ENCODE data around the gene ARSJ.
A peak's percentile ranks its signal among the peaks of the same experiment; 100 is the strongest.

ARSJ gene

GRCh38 chr4:113971706-113972360 lies 7.6 kb downstream of the ARSJ start:
- no peaks in the 10 kb centered on the region for H3K79me2 ChIP-seq (ENCODE audit: control insufficient read depth, insufficient read depth, low read length, poor library complexity)
- no peaks in the 10 kb centered on the region for H3K36me3 ChIP-seq (ENCODE audit: control insufficient read depth in 1 of 2, insufficient read depth in 2 of 2, low read length in 2 of 2)
- H4K12ac ChIP-seq (ENCODE audit: low read depth, low read length) = no peak overlapping the region
- H2BK120ac ChIP-seq (ENCODE audit: insufficient read depth, low read length, poor library complexity) = no peak overlapping the region
- no peaks in the 10 kb centered on the region for H3K4me1 ChIP-seq (ENCODE audit: control insufficient read depth in 1 of 2, insufficient read depth in 2 of 2, low read length in 2 of 2)
- no peak overlapping the region for H3K4me3 ChIP-seq (ENCODE audit: low read depth, low read length)
- H4K91ac ChIP-seq (ENCODE audit: low read depth, low read length) = no peak overlapping the region
- no peak overlapping the region for H3K14ac ChIP-seq (ENCODE audit: low read length)
- H3K9ac ChIP-seq (ENCODE audit: low read length) = no peak overlapping the region
- H2AFZ ChIP-seq (ENCODE audit: insufficient read depth, low read length, poor library complexity) = no peak overlapping the region
- H3K18ac ChIP-seq (ENCODE audit: low read length) = no peak overlapping the region
- no peaks in the 10 kb centered on the region for H3K27me3 ChIP-seq (ENCODE audit: insufficient read depth, low read length)
- no peak for DNase-seq
- H4K8ac ChIP-seq (ENCODE audit: low read depth, low read length) = no peak overlapping the region
- no peak overlapping the region for H3K4ac ChIP-seq (ENCODE audit: low read depth, low read length)
- no peak overlapping the region for H2AK5ac ChIP-seq (ENCODE audit: low read length)
- no peak overlapping the region for H3K23ac ChIP-seq (ENCODE audit: low read length)
- no peaks in the 10 kb centered on the region for H3K9me3 ChIP-seq (ENCODE audit: insufficient read depth, low read depth, low read length)
- no peak overlapping the region for H3K4me2 ChIP-seq (ENCODE audit: low read length)
- no peak overlapping the region for H3K27ac ChIP-seq (ENCODE audit: low read depth, low read length)
- no peak overlapping the region for H2BK12ac ChIP-seq (ENCODE audit: low read length)
- WGBS (ENCODE audit: extremely low coverage, insufficient coverage, insufficient read length) = no CpG with 5 or more reads among the region's 2 CpGs
- H3K79me1 ChIP-seq (ENCODE audit: low read length) = no peaks in the 10 kb centered on the region
- H2BK5ac ChIP-seq (ENCODE audit: low read depth, low read length, poor library complexity) = no peak overlapping the region

- Histone ChIP-seq H3K4me3 (ENCODE audit: low read depth, low read length) (no peak overlapping the region), H3K79me2 (ENCODE audit: control insufficient read depth, insufficient read depth, low read length, poor library complexity) (no peaks in the 10 kb centered on the region), H3K27ac (ENCODE audit: low read depth, low read length) (no peak overlapping the region), H4K12ac (ENCODE audit: low read depth, low read length) (no peak overlapping the region), H3K27me3 (ENCODE audit: insufficient read depth, low read length) (no peaks in the 10 kb centered on the region), H3K23ac (ENCODE audit: low read length) (no peak overlapping the region), H2BK5ac (ENCODE audit: low read depth, low read length, poor library complexity) (no peak overlapping the region), H2AK5ac (ENCODE audit: low read length) (no peak overlapping the region), H3K4me2 (ENCODE audit: low read length) (no peak overlapping the region), H3K4ac (ENCODE audit: low read depth, low read length) (no peak overlapping the region), H3K36me3 (ENCODE audit: control insufficient read depth in 1 of 2, insufficient read depth in 2 of 2, low read length in 2 of 2) (no peaks in the 10 kb centered on the region), H2AFZ (ENCODE audit: insufficient read depth, low read length, poor library complexity) (no peak overlapping the region), H4K8ac (ENCODE audit: low read depth, low read length) (no peak overlapping the region), H3K4me1 (ENCODE audit: control insufficient read depth in 1 of 2, insufficient read depth in 2 of 2, low read length in 2 of 2) (no peaks in the 10 kb centered on the region), H4K91ac (ENCODE audit: low read depth, low read length) (no peak overlapping the region), H3K9ac (ENCODE audit: low read length) (no peak overlapping the region), H3K18ac (ENCODE audit: low read length) (no peak overlapping the region), H3K9me3 (ENCODE audit: insufficient read depth, low read depth, low read length) (no peaks in the 10 kb centered on the region), H2BK12ac (ENCODE audit: low read length) (no peak overlapping the region), H3K14ac (ENCODE audit: low read length) (no peak overlapping the region), H3K79me1 (ENCODE audit: low read length) (no peaks in the 10 kb centered on the region), H2BK120ac (ENCODE audit: insufficient read depth, low read length, poor library complexity) (no peak overlapping the region)
- DNase-seq = no peak
- WGBS (ENCODE audit: extremely low coverage, insufficient coverage, insufficient read length) = no CpG with 5 or more reads among the region's 1 CpG
Measured at GRCh38 chr4:113969709-113970334, 9.6 kb downstream of the ARSJ start.

- H2BK5ac ChIP-seq (ENCODE audit: low read depth, low read length, poor library complexity) = no peak overlapping the region
- H3K14ac ChIP-seq (ENCODE audit: low read length) = no peak overlapping the region
- H3K9ac ChIP-seq (ENCODE audit: low read length) = no peak overlapping the region
- H3K79me2 ChIP-seq (ENCODE audit: control insufficient read depth, insufficient read depth, low read length, poor library complexity) = no peaks in the 10 kb centered on the region
- no peak overlapping the region for H3K4me3 ChIP-seq (ENCODE audit: low read depth, low read length)
- H3K9me3 ChIP-seq (ENCODE audit: insufficient read depth, low read depth, low read length) = no peaks in the 10 kb centered on the region
- no CpG with 5 or more reads among the region's 2 CpGs for WGBS (ENCODE audit: extremely low coverage, insufficient coverage, insufficient read length)
- no peak overlapping the region for H3K18ac ChIP-seq (ENCODE audit: low read length)
- H3K4ac ChIP-seq (ENCODE audit: low read depth, low read length) = no peak overlapping the region
- H3K4me2 ChIP-seq (ENCODE audit: low read length) = no peak overlapping the region
- H4K12ac ChIP-seq (ENCODE audit: low read depth, low read length) = no peak overlapping the region
- DNase-seq = no peak
- no peaks in the 10 kb centered on the region for H3K79me1 ChIP-seq (ENCODE audit: low read length)
- H3K23ac ChIP-seq (ENCODE audit: low read length) = peak overlapping the region; percentile 81
- no peaks in the 10 kb centered on the region for H3K27me3 ChIP-seq (ENCODE audit: insufficient read depth, low read length)
- no peak overlapping the region for H2AK5ac ChIP-seq (ENCODE audit: low read length)
- no peak overlapping the region for H2BK120ac ChIP-seq (ENCODE audit: insufficient read depth, low read length, poor library complexity)
- no peak overlapping the region for H4K91ac ChIP-seq (ENCODE audit: low read depth, low read length)
- no peaks in the 10 kb centered on the region for H3K36me3 ChIP-seq (ENCODE audit: control insufficient read depth in 1 of 2, insufficient read depth in 2 of 2, low read length in 2 of 2)
- no peak overlapping the region for H2AFZ ChIP-seq (ENCODE audit: insufficient read depth, low read length, poor library complexity)
- no peak overlapping the region for H2BK12ac ChIP-seq (ENCODE audit: low read length)
- H4K8ac ChIP-seq (ENCODE audit: low read depth, low read length) = no peak overlapping the region
- H3K4me1 ChIP-seq (ENCODE audit: control insufficient read depth in 1 of 2, insufficient read depth in 2 of 2, low read length in 2 of 2) = no peaks in the 10 kb centered on the region
- H3K27ac ChIP-seq (ENCODE audit: low read depth, low read length) = no peak overlapping the region
Measured at GRCh38 chr4:113968473-113968872, 11.0 kb downstream of the ARSJ start.

GRCh38 chr4:113967687-113968086 lies 11.8 kb downstream of the ARSJ start:
- H2BK5ac ChIP-seq (ENCODE audit: low read depth, low read length, poor library complexity) = no peak overlapping the region
- no peak overlapping the region for H4K8ac ChIP-seq (ENCODE audit: low read depth, low read length)
- H2BK120ac ChIP-seq (ENCODE audit: insufficient read depth, low read length, poor library complexity) = no peak overlapping the region
- no peaks in the 10 kb centered on the region for H3K36me3 ChIP-seq (ENCODE audit: control insufficient read depth in 1 of 2, insufficient read depth in 2 of 2, low read length in 2 of 2)
- no peak overlapping the region for H3K4me2 ChIP-seq (ENCODE audit: low read length)
- H3K27me3 ChIP-seq (ENCODE audit: insufficient read depth, low read length) = no peaks in the 10 kb centered on the region
- H3K9me3 ChIP-seq (ENCODE audit: insufficient read depth, low read depth, low read length) = no peaks in the 10 kb centered on the region
- no peak overlapping the region for H3K14ac ChIP-seq (ENCODE audit: low read length)
- H3K4ac ChIP-seq (ENCODE audit: low read depth, low read length) = no peak overlapping the region
- DNase-seq = no peak
- no peak overlapping the region for H3K27ac ChIP-seq (ENCODE audit: low read depth, low read length)
- no peaks in the 10 kb centered on the region for H3K79me2 ChIP-seq (ENCODE audit: control insufficient read depth, insufficient read depth, low read length, poor library complexity)
- H3K23ac ChIP-seq (ENCODE audit: low read length) = no peak overlapping the region
- H4K91ac ChIP-seq (ENCODE audit: low read depth, low read length) = no peak overlapping the region
- no peak overlapping the region for H3K9ac ChIP-seq (ENCODE audit: low read length)
- no peaks in the 10 kb centered on the region for H3K79me1 ChIP-seq (ENCODE audit: low read length)
- H4K12ac ChIP-seq (ENCODE audit: low read depth, low read length) = no peak overlapping the region
- no peak overlapping the region for H3K4me3 ChIP-seq (ENCODE audit: low read depth, low read length)
- no peaks in the 10 kb centered on the region for H3K4me1 ChIP-seq (ENCODE audit: control insufficient read depth in 1 of 2, insufficient read depth in 2 of 2, low read length in 2 of 2)
- no peak overlapping the region for H3K18ac ChIP-seq (ENCODE audit: low read length)
- no peak overlapping the region for H2BK12ac ChIP-seq (ENCODE audit: low read length)
- no peak overlapping the region for H2AFZ ChIP-seq (ENCODE audit: insufficient read depth, low read length, poor library complexity)
- H2AK5ac ChIP-seq (ENCODE audit: low read length) = no peak overlapping the region

Data from trophoblast cell (in vitro differentiated cells and primary cell).